OCI-LY3 (cell line): ENCODE data around the gene UBR7.

Experiments used
- EZH2phosphoT487 ChIP-seq: fragments of 200-600 bp; shearing (Covaris generic); IDR thresholded peaks from 2 replicates; pipeline ENCODE4 v1.6.1; 2018; ENCODE audit warnings: antibody characterized with exemption, mixed run types, low read depth
- TF ChIP-seq, protein P1 (sequence below): fragments of 200-600, 300-600 bp; sonication (generic); IDR thresholded peaks from 2 replicates; pipeline ENCODE4 v1.5.1; 2014; ENCODE audit warnings: antibody characterized with exemption, low read length, low read depth

- TF ChIP-seq, protein P1, sequence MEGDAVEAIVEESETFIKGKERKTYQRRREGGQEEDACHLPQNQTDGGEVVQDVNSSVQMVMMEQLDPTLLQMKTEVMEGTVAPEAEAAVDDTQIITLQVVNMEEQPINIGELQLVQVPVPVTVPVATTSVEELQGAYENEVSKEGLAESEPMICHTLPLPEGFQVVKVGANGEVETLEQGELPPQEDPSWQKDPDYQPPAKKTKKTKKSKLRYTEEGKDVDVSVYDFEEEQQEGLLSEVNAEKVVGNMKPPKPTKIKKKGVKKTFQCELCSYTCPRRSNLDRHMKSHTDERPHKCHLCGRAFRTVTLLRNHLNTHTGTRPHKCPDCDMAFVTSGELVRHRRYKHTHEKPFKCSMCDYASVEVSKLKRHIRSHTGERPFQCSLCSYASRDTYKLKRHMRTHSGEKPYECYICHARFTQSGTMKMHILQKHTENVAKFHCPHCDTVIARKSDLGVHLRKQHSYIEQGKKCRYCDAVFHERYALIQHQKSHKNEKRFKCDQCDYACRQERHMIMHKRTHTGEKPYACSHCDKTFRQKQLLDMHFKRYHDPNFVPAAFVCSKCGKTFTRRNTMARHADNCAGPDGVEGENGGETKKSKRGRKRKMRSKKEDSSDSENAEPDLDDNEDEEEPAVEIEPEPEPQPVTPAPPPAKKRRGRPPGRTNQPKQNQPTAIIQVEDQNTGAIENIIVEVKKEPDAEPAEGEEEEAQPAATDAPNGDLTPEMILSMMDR: no peak
- TF ChIP-seq EZH2phosphoT487: no peak
These were observed 13.5 kb downstream of the UBR7 start for GRCh38 chr14:93220509-93220908.
